HG02938 (cell line): ENCODE results near the gene MSANTD7.
"Not testable (repeated sequence)": the region's sequence is repeated elsewhere in the genome, so short reads cannot be mapped to it uniquely, and the experiment has no call there.

Experiments used
- ATAC-seq: cut with Tn5 transposase; IDR thresholded peaks from one replicate; pipeline ENCODE4 v1.9.1; 2021; ENCODE audit warnings: mild to moderate bottlenecking, moderate library complexity; ENCODE audit not compliant: unreplicated experiment

The MSANTD7 gene

GRCh38 chr10:14837757-14838581 lies at the start of gene MSANTD7, which contains the start of the genes CDNF and HSPA14:
Gene MSANTD7 (plus strand): TSS chr10:14838306. CDS start chr10:14842285, 3,979 bp downstream.
Gene CDNF (minus strand): TSS chr10:14838037. CDS start chr10:14837946, 91 bp downstream.
Gene HSPA14 (plus strand): TSS chr10:14838306. CDS start chr10:14838403, 97 bp downstream.
- ATAC-seq, result peak; percentile 94

- ATAC-seq, result no peak
These were observed 39.5 kb upstream of the MSANTD7 start for GRCh38 chr10:14798636-14799035.

DNA sequence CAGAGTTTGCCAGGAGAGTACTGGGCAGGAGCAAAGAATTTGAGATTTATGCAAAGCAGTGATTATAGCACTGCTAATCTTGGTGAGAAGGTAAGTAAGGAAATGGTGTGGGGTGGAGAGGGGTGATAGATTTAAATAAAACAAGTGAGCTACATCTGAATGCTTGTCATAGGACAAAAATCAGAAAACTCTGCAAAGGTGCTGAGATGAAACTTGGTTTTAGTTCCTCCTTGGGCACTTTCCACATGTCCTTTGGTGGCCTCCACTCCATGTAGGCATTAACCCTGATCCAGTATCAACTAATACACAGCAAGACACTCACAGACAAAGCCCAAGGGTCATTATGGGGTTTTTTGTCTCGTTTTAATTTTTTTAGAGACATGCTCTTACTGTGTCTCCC lies 37.7 kb upstream of the MSANTD7 start:
- ATAC-seq, result no peak

- ATAC-seq, result no peak
These were observed 36.4 kb upstream of the MSANTD7 start for GRCh38 chr10:14801723-14802122.

DNA sequence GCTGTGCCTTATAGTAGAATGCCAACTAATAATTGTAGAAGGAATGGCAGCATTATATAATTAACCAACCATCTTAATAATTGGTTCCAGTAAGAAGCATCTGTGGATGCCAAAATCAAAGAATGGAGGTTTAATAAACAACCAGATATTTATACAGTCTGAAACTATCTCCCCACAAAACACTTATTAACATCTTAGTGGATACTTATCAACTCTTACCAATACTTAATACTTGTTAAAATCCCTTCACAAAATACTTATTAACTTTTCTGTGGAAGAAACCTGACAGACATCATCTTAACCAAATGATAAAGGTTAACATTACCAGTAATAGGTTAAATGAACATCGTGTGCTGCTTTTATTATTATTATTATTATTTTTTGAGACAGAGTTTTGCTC lies 34.3 kb upstream of the MSANTD7 start:
- no peak for ATAC-seq

- ATAC-seq, result no peak
These were observed 31.8 kb upstream of the MSANTD7 start for GRCh38 chr10:14806318-14806717.

GRCh38 chr10:14810969-14811953 lies 26.8 kb upstream of the MSANTD7 start:
- no peak for ATAC-seq

DNA sequence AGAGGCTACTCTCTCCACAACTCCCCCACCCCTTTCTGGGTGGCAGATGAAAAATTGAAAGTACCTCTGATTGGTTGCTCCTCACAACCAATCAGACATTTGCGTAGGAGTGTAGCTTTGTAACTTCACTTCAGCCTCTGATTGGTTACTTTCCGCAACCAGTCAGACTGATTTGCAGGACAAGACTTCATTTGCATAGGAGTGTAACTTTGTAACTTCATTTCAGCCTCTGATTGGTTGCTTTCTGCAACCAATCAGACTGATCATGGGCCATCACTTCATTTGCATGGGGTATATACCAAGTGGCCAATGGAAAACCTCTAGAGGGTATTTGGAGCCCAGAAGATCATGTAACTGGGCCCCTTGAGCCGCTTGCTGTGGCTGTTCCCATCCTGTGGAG lies 25.8 kb upstream of the MSANTD7 start:
- no peak for ATAC-seq

DNA sequence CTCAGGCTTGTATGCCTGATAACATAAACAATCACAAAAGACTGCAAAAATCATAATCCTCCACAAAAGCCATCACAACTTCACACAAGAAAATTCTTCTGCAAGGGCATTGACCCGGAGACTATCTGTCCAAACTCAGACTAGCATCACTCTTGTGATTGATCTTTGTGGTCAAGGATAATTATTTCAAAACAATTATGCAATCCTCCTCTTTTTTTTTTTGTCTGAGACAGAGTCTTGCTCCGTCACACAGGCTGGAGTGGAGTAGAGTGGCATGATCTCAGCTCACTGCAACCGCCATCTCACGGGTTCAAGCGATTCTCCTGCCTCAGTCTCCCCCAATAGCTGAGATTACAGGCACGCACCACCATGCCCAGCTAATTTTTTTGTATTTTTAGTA lies 22.4 kb upstream of the MSANTD7 start:
- no peak for ATAC-seq

GRCh38 chr10:14816717-14817116 lies 21.4 kb upstream of the MSANTD7 start:
- not testable (repeated sequence) for ATAC-seq

DNA sequence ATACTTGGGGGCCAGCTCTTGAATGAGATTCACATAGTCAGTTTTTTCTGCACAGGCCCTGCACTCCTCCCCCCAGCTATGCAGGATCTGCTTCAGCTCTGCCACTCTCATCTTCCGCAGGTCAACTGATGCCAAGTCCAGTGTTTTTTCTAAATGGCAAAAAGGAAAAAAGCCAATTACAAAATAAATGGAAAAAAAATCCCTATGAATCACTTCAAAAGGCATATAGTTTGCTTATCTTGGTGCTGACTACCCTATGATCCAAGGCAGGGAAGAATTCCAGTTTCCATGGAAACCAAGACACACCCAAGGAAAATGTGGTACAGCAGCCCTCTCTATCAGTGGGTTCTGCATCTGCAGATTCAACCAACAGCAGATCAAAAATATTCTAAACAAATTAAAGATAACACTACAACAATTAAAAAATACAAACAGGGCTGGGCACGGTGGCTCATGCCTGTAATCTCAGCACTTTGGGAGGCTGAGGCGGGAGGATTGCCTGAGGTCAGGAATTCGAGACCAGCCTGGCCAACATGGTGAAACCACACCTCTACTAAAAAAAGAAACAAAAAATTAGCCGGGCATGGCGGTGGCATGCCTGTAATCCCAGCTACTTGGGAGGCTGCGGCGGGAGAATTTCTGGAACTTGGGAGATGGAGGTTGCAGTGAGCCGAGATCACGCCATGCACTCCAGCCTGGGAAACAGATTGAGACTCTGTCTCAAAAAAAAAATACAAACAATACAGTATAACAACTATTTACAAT lies 17.9 kb upstream of the MSANTD7 start:
- ATAC-seq, result no peak

- ATAC-seq, result no peak
These were observed 17.3 kb upstream of the MSANTD7 start for GRCh38 chr10:14820775-14821154.

- no peak for ATAC-seq
These were observed 16.3 kb upstream of the MSANTD7 start for GRCh38 chr10:14821635-14822375.

- ATAC-seq, result no peak
These were observed 15.0 kb upstream of the MSANTD7 start for GRCh38 chr10:14822879-14823755.

GRCh38 chr10:14823966-14824365 lies 14.1 kb upstream of the MSANTD7 start:
- ATAC-seq, result no peak

- ATAC-seq, result no peak
These were observed 11.9 kb upstream of the MSANTD7 start for GRCh38 chr10:14826076-14826829.

DNA sequence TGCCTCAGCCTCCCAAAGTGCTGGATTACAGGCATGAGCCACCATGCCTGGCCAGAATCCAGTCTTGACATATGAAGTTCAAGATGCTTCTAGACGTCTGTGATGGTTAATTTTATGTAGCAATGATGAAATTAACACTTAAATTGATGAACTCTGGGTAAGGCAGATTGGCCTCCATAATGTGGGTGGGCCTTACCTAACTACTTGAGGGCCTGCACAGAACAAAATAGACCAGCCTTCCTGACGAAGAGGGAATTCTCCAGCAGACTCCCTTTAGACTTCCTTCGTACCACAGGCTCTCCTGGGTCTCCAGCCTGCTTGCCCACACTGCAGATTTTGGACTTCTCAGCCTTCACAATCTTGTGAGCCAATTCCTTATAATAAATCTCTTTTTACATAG lies 5.0 kb upstream of the MSANTD7 start:
- ATAC-seq, result no peak

GRCh38 chr10:14836208-14836607 lies 1.9 kb upstream of the MSANTD7 start:
- no peak for ATAC-seq
